Transverse colon (tissue), 4 donors: ENCODE results near the gene ERLIN1. TPM values are rescaled to one million over a fixed set of nuclear protein-coding genes. Genes with fewer than 3 reads are reported as not detected.

Experiments used
- DNase-seq: peaks from one replicate; pipeline ENCODE4 v3.0.0-alpha.2; 2019
- H3K27ac ChIP-seq, 4 donors: fragments of 200-600 bp; sonication (generic); 2 replicates each; pipeline ENCODE4 v1.5.1; 2016 to 2018; ENCODE audit warnings: inconsistent platforms in 4 of 4
- H3K27me3 ChIP-seq: fragments of 200-600 bp; sonication (generic); 2 replicates; pipeline ENCODE4 v1.5.1; 2017; ENCODE audit warnings: inconsistent platforms
- H3K36me3 ChIP-seq, 4 donors: fragments of 200-600 bp; sonication (generic); 2 replicates each; pipeline ENCODE4 v1.5.1; 2017 to 2019; ENCODE audit warnings: inconsistent platforms in 4 of 4
- H3K4me1 ChIP-seq, 4 donors: fragments of 200-600 bp; sonication (generic); 2 replicates each; pipeline ENCODE4 v1.5.1; 2017 to 2020; ENCODE audit warnings: inconsistent platforms in 4 of 4
- H3K4me3 ChIP-seq, 4 donors: fragments of 200-600 bp; sonication (generic); 1 replicate in 1 of 4; 2 replicates in 3 of 4; pipeline versions ENCODE4 v1.5.1 to v1.6.1; 2017 to 2019; ENCODE audit warnings: inconsistent platforms in 4 of 4
- H3K9me3 ChIP-seq, 2 donors: fragments of 200-600 bp; sonication (generic); 2 replicates each; pipeline ENCODE4 v1.5.1; 2017 to 2019; ENCODE audit warnings: inconsistent platforms in 2 of 2
- EP300 ChIP-seq: sonication (generic); formaldehyde crosslinking; IDR thresholded peaks from one replicate; pipeline ENCODE4 v1.6.1; 2017; ENCODE audit warnings: antibody characterized with exemption, low read depth
- POLR2A ChIP-seq: fragments of 450-650 bp; IDR thresholded peaks from one replicate; pipeline ENCODE4 v1.6.1; 2016; ENCODE audit warnings: antibody characterized with exemption, mild to moderate bottlenecking, moderate library complexity
- POLR2AphosphoS5 ChIP-seq, 3 donors: sonication (generic); formaldehyde crosslinking; IDR thresholded peaks; one replicate each; pipeline ENCODE4 v1.6.1; 2016; ENCODE audit warnings: antibody characterized with exemption in 3 of 3
- WGBS, 2 donors: methylation state at CpG; one replicate each; pipeline ENCODE4 v1.1.5; 2018; ENCODE audit warnings: low coverage in 1 of 2; 5-methylcytosine and 5-hydroxymethylcytosine counted together
- in situ Hi-C, 4 donors: fragments of 200-750 bp; cut with MboI; loops; one replicate each; pipeline versions ENCODE4 v1.15.0 to v1.15.1; 2017; ENCODE audit warnings: low sequenced_read_pairs in 3 of 4, low pct_ligation_motif_present in 1 of 4, low pct_unique_long_range_greater_than_20kb in 1 of 4
- intact Hi-C: fragments of 100-400 bp; cut with DNase I; formaldehyde crosslinking; loops from one replicate; pipeline ENCODE4 v1.15.1; 2023; ENCODE audit warnings: low total_unique reads
- total RNA-seq, 4 donors: library from RNA; depleted of rRNA; stranded (reverse); fragments of >200 nt; gene quantifications; one replicate each; pipeline ENCODE4 v1.1.0, GENCODE V29; 2016
- TF ChIP-seq, protein P1 (sequence below), 5 experiments: fragments of 200-600 bp in 3 of 5; fragments of 450-650 bp in 2 of 5; sonication (generic) in 3 of 5; IDR thresholded peaks; 1 replicate in 2 of 5; 2 replicates in 3 of 5; pipeline ENCODE4 v1.5.1; 2016 to 2017; ENCODE audit warnings: antibody characterized with exemption in 5 of 5, inconsistent platforms in 3 of 5, mild to moderate bottlenecking in 2 of 5, moderate library complexity in 1 of 5

ERLIN1 gene
- total RNA-seq, 4 donors from 2014 or later = 21.7 to 41.0 (median 39.6) TPM

DNA sequence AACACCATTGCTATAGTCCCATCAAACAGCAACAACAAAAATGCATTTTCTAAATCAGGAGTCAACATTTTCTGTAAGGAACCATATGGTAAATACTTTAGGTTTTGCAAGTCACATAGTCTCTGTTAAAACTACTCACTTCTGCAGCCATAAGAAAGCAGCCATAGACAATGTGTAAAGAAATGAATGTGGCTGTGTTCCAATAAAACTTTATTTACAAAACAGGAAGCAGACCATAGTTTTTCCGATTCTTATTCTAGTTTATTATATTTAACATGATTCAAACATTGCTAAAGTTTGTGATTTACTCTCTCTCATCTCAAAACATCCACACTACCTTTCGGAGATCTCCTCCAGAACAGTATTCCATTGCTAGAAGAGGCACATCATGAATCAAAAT, 36.7 kb upstream of the ERLIN1 start:
- H3K4me3 ChIP-seq = no peak overlapping the region
- intact Hi-C loops = no loop called here
- TF ChIP-seq POLR2A (no peak), POLR2AphosphoS5 (IDR thresholded peaks at IDR 0.05) (no peak), EP300 (no peak)
- TF ChIP-seq, protein P1, sequence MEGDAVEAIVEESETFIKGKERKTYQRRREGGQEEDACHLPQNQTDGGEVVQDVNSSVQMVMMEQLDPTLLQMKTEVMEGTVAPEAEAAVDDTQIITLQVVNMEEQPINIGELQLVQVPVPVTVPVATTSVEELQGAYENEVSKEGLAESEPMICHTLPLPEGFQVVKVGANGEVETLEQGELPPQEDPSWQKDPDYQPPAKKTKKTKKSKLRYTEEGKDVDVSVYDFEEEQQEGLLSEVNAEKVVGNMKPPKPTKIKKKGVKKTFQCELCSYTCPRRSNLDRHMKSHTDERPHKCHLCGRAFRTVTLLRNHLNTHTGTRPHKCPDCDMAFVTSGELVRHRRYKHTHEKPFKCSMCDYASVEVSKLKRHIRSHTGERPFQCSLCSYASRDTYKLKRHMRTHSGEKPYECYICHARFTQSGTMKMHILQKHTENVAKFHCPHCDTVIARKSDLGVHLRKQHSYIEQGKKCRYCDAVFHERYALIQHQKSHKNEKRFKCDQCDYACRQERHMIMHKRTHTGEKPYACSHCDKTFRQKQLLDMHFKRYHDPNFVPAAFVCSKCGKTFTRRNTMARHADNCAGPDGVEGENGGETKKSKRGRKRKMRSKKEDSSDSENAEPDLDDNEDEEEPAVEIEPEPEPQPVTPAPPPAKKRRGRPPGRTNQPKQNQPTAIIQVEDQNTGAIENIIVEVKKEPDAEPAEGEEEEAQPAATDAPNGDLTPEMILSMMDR (IDR thresholded peaks at IDR 0.05) = no peak
- H3K27ac ChIP-seq = no peak overlapping the region
- no peaks in the 10 kb centered on the region for H3K27me3 ChIP-seq
- no peak for DNase-seq
- 93 to 98% methylated on average over 2 of the region's 2 CpGs for WGBS, 2 donors
- in situ Hi-C loops = no loop called here
- peaks cover 0 to 1% (median 0%) of the 10 kb centered on the region in 4 donors for H3K4me1 ChIP-seq
- H3K36me3 ChIP-seq = peaks cover 0 to 55% (median 24%) of the 10 kb centered on the region in 4 donors
- no peaks in the 10 kb centered on the region for H3K9me3 ChIP-seq

DNA sequence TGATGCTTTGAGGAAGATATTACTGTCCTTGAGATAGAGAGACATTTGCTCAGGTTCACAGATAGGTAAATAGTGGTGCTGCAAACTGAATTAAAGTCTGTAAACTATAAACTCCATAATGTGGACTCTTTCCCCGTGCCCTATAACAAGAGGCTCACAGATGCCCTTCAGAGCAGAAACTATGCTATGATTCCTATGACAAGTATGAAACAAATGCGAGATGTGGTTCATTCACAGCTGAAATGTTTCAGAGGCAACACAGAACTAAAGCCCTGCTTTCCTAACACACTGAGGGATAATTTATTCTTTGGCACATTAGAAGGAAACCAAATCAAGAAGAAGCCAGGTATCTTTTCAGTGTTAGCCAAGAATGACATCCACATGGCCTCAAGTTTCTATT, 30.2 kb upstream of the ERLIN1 start:
- DNase-seq = no peak
- Histone ChIP-seq H3K27me3 (no peaks in the 10 kb centered on the region), H3K4me1 (no peaks in the 10 kb centered on the region), H3K4me3 (no peak overlapping the region), H3K27ac (no peak overlapping the region), H3K36me3 (peaks cover 0 to 76% (median 24%) of the 10 kb centered on the region in 4 donors), H3K9me3 (no peaks in the 10 kb centered on the region)
- intact Hi-C loops (no loop called here), in situ Hi-C loops (no loop called here)
- TF ChIP-seq, protein P1 (IDR thresholded peaks at IDR 0.05) = no peak
- no peak for TF ChIP-seq POLR2A
- no peak for TF ChIP-seq EP300
- TF ChIP-seq POLR2AphosphoS5 (IDR thresholded peaks at IDR 0.05) = no peak
- WGBS, 2 donors = 92% methylated on average over 2 of the region's 2 CpGs; no CpG with 5 or more reads in 1 of the 2 donors

DNA sequence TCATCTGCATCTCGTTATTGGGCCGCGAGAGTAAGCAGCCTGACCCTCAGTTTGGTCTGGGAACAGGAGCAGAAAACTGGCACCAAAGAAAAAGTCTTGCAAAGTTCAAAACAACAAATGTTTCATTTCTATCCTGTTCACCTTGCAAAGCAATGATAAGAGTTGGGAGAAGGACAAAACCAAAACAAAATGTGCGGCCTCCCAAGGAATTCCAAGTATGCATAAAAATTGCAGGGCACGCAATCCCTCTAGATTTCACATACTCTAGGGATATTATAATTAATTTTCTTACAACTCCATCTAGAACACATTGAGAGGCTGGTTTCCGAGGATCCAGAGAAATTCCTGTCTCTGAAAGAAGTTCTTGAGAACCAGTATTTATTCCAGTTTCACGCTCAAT, 23.5 kb upstream of the ERLIN1 start:
- no peak for TF ChIP-seq POLR2AphosphoS5 (IDR thresholded peaks at IDR 0.05)
- TF ChIP-seq EP300 = no peak
- TF ChIP-seq, protein P1 (IDR thresholded peaks at IDR 0.05) = no peak
- TF ChIP-seq POLR2A = no peak
- Histone ChIP-seq H3K4me3 (no peak overlapping the region), H3K36me3 (peaks cover 0 to 53% (median 23%) of the 10 kb centered on the region in 4 donors), H3K9me3 (no peaks in the 10 kb centered on the region), H3K27me3 (no peaks in the 10 kb centered on the region), H3K4me1 (no peaks in the 10 kb centered on the region), H3K27ac (no peak overlapping the region)
- intact Hi-C loops (no loop called here), in situ Hi-C loops (no loop called here)
- 89 to 97% methylated on average over 4 to 7 of the region's 7 CpGs for WGBS, 2 donors
- no peak for DNase-seq

DNA sequence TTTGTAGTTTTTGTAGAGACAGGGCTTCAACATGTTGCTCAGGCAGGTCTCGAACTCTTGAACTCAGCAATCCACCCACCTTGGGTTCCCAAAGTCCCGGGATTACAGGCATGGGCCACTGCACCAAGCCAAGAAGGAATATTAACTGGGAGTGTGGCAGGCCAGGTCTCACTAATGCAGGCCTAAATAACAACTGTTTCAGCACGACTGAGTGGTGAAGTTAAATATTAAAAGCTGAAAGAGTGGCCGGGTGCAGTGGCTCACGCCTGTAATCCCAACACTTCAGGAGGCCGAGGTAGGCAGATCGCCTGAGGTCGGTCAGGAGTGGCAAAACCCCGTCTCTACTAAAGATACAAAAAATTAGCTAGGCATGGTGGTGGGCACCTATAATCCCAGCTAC, 22.4 kb upstream of the ERLIN1 start:
- in situ Hi-C loops = no loop called here
- TF ChIP-seq EP300 (no peak), POLR2A (no peak), POLR2AphosphoS5 (IDR thresholded peaks at IDR 0.05) (no peak)
- TF ChIP-seq, protein P1 (IDR thresholded peaks at IDR 0.05) = no peak
- Histone ChIP-seq H3K4me1 (no peaks in the 10 kb centered on the region), H3K4me3 (no peak overlapping the region), H3K36me3 (peaks cover 0 to 57% (median 28%) of the 10 kb centered on the region in 4 donors), H3K27ac (no peak overlapping the region), H3K9me3 (no peaks in the 10 kb centered on the region), H3K27me3 (no peaks in the 10 kb centered on the region)
- DNase-seq = no peak
- intact Hi-C loops = no loop called here
- WGBS, 2 donors = 93 to 95% methylated on average over 3 to 9 of the region's 9 CpGs
